Hematopoietic multipotent progenitor cell treated with erythropoietin and hydrocortisone succinate and interleukin-3 and kit ligand, for 17 days (in vitro differentiated cells): Measurements from ENCODE around the gene SRPK1.
A peak's percentile ranks its signal among the peaks of the same experiment; 100 is the strongest.
"Not testable (repeated sequence)": the region's sequence is repeated elsewhere in the genome, so short reads cannot be mapped to it uniquely, and the experiment has no call there.

Experiments used
- DNase-seq: peaks from one replicate; pipeline ENCODE4 v3.0.0-alpha.2; 2015; ENCODE audit warnings: low spot score

The SRPK1 gene

GRCh38 chr6:35931120-35931561 is 10.2 kb upstream of the SRPK1 start:
- no peak for DNase-seq

DNA sequence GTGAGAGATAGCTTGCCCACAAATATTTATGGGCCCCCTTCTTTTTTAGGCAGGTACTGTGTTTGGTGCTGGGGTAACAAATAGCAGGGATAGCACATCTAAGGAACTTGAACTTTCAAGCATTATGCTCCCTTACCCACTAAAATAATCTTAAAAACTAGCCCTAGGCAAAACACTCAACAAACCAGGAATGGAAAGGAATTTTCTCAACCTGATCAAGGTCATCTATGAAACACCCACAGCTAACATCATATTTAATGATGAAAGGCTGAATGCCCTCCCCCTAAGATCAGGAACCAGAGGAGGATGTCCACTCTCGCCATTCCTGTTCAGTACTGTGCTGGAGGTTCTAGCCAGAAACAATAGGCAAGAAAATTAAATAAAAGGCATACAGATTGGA is 8.7 kb upstream of the SRPK1 start:
- no peak for DNase-seq

GRCh38 chr6:35926509-35927215 is 5.8 kb upstream of the SRPK1 start:
- DNase-seq: no peak

DNA sequence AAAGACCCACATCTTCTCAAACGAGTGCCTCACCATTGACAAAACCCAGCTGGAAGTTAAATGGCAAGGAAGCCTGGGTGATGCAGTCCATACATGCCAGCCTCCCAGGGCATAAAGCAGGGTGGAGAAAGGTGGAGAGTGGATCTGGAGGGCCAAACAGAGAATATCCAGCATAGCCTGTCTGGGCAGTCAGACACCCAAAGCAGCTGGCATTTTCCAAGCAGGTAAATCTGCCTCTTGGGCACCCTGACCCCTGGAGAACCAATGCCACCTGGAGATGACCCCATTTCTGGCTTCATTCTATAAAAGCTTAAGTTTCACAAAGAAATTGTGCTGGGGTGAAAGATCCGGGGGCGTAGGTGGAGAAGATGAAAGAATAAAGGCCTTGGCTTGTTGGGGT is 5.1 kb upstream of the SRPK1 start:
- DNase-seq: no peak

- DNase-seq: no peak
Measured at GRCh38 chr6:35924146-35924545, 3.2 kb upstream of the SRPK1 start.

- DNase-seq: no peak
Measured at GRCh38 chr6:35922139-35922554, 1.2 kb upstream of the SRPK1 start.

DNA sequence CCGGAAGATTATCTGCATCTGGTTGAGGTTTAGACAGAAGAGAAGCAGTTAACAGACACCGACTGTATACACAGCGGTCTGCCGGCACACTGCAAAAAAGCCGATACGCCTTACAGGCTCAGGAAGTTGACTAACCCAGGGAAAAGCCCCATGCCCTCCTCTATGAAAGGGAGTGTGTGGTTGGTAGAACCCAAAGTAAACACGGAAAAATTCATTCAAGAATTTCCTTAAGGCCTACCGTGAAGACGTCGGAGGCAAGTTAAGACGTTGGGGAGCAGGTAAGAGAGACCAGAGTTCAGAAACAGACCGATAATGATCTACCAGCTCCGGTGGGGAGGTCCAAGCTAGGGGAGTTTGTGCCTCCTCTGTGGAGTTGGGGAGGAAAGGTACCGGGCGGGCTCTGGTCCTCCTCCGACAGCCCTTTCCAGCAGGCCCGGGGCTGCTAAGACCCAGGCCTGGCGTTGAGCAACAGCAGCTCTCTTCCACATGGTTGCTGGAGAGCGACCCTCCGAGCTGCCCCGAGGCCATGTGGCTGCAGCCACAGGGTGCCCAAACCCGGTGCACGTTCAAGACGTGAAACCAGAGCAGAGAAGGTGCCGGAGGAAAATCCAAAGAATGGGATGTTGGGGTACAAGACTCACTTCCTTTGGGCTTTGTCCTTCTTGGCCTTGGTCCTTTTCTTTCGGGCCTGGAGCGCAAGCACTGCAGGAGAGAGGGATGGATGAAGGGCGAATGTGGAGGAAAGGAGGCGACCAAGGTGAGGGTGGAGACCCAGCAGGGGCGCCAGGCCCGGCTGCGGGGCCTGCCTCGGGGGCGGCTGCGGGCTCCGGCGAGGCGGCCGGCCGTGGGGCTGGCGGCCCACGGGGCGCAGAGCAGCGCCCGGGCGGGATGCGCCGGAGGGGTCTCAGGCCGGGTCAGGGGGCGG is 809 bp downstream of the SRPK1 start:
- peak; percentile 40 for DNase-seq

DNA sequence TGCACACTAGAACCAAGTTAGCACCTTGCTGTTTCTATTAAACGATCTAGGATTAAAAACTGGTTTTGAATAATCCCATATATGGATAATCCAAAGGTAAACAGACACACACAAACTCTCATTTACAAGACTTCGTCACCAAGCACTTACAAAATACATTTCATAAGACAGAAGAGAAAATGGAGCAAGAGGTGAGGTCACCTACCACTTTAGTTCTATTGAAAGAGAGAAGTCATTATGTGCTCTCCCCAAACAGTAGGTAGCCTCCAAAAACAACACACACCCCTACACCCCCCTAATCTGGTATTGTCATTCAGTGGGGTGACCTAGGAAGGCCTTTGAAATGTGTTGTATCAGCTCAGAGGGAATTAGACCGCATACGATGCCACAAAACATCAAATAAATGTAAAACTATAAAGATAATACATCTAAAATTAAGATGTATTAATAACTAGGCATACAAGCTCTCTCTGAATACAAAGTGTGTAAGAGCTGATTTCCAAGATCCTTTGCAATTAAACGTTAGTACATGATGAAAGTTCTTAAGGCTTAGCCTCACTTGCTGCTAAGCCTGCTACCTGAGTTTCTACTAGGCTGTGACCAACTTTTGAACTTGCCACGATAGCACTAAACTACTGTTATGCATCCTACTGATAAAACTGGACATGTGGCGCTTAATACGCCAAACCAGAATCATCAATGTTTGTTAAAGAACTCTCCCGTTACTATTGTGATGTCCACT is 1.6 kb downstream of the SRPK1 start:
- no peak for DNase-seq

- DNase-seq: not testable (repeated sequence)
Measured at GRCh38 chr6:35916893-35917292, 4.0 kb downstream of the SRPK1 start.

GRCh38 chr6:35916056-35916455 is 4.8 kb downstream of the SRPK1 start:
- DNase-seq: no peak

DNA sequence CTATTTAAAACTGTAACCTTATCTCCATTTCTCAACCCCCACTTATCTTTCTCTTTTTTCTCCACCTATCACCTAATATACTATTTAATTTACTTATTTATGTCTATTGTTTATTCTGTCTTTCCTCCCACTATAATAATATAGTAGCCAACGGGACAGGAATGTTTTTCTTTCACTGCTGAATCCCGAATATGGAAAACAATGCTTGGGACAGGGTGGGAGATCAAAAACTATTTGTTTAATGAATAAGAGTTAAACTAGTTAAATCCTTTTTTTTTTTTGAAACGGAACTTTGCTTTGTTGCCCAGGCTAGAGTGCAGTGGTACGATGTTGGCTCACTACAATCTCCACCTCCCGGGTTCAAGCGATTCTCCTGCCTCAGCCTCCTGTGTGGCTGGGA is 6.4 kb downstream of the SRPK1 start:
- no peak for DNase-seq

DNA sequence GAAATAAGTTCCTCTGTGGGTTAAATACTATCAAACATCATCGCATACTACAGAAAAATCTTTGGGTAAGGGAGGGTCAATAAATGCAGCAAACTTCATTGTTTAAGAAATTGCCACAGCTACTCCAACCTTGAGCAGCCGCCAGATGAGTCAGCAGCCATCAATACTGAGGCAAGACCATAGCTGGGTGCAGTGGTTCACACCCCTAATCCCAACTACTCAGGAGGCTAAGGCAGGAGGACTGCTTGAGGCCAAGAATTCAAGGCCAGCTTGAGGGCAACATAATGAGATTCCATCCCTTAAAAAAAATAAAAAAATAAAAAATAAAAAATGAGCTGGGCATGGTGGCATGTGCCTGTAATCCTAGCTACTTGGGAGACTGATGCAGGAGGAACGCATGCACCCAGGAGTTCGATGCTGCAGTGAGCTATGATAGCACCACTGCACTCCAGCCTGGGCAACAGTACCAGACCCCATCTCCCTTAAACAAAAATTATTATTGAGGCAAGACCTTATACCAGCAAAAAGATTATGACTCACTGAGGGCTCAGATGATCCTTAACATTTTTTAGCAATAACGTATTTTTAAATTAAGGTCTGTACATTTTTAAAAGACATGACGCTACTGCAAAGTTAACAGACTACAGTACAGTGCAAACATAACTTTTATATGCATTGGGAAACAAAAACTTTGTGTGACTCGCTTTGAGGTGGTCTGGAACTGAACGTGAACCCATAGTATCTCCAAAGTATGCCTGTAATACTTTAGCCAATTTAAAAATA is 8.8 kb downstream of the SRPK1 start:
- DNase-seq: no peak

DNA sequence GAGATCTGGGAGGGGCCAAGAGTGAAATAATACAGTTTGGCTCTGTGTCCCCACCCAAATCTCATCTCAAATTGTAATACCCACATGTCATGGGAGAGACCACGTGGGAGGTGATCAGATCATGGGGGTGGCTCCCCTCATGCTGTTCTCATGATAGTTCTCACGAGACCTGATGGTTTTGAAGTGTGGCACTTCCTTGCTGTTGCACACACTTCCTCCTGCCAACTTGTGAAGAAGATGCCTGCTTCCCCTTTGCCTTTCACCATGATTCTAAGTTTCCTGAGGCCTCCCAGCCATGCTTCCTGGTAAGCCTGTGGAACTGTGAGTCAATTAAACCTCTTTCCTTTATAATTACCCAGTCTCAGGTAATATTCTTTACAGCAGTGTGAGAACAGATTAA is 11.3 kb downstream of the SRPK1 start:
- not testable (repeated sequence) for DNase-seq

DNA sequence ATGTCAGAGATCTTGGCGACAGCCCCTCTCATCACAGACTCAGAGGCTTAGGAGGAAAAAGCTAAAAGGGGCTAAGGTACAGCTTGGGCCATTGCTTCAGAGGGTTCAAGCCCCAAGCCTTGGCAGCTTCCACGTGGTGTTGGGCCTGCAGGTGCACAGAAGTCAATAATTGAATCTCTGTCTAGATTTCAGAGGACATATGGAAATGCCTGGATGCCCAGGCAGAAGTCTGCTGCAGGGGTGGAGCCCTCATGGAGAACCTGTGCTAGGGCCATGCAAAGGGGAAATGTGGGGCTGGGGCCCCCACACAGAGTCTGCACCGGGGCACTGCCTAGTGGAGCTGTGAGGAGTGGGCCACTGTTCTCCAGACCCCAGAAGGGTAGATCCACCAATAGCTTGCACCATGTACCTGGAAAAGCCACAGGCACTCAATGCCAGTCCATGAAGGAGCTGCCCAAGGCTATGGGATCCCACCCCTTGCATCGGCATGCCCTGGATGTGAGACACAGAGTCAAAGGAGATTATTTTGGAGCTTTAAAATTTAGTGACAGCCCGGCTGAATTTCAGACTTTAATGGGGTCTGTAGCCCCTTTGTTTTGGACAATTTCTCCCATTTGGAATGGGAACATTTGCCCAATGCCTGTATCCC is 12.0 kb downstream of the SRPK1 start:
- not testable (repeated sequence) for DNase-seq

DNA sequence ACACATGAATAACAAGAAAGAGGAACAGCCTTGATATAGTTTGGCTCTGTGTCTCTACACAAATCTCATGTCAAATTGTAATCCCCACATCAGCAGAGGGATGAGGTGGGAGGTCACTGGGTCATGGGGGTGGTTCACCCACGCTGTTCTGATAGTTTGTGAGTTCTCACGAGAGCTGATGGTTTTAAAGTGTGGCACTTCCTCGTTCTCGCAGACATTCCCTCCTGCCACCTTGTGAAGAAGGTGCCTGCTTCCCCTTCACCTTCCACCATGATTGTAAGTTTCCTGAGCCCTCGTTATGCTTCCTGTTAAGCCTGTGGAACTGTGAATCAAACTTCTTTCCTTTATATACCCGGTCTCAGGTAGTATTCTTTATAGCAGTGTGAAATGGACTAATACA is 13.1 kb downstream of the SRPK1 start:
- DNase-seq: no peak

GRCh38 chr6:35906499-35906846 is 14.4 kb downstream of the SRPK1 start:
- DNase-seq: no peak

GRCh38 chr6:35905841-35906498 is 14.9 kb downstream of the SRPK1 start:
- no peak for DNase-seq

DNA sequence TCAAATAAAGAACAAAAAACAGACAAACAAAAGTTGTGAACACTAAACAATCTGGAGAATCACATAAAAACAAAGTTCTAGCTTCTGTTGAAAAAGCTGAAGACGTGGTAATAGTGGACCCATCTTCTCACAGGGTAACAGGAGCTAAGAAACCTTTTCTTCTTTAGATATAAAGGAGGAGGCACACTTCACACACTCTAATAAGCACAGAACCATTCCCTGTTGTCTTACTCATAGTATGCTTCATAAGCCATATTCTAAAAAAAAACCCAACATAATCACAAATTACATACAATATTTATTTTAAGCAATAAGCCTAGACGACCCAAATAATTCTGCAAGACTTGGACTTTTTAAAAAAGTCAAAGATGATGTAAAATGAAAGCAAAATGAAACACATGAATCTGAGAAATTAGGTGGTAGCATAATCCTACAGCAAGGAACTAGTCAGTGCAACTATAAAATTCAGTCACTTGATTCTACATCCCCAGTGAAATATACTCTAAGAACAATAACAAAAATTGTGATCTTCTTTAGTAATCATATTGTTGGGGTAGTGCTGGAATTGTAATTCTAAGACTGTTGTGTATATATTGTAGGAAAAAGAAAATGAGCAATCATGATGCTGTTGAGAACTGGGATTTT is 15.6 kb downstream of the SRPK1 start:
- DNase-seq: no peak

DNA sequence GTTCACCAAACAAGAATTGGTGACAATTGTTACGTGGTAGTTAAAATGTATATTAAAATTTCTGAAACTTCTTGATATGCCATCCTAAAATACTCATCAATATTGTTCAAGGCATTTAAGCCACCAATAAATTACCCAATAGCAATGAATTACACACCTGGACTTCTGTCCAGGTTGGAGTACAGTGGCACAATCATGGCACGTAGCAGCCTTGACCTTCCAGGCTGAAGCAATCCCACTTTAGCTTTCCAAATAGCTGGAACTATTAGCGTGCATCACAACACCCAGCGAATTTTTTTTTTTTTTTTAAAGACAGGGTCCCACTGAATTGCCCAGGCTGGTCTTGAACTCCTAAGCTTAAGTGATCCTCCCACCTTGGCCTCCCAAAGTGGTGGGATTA is 17.2 kb downstream of the SRPK1 start:
- no peak for DNase-seq

DNA sequence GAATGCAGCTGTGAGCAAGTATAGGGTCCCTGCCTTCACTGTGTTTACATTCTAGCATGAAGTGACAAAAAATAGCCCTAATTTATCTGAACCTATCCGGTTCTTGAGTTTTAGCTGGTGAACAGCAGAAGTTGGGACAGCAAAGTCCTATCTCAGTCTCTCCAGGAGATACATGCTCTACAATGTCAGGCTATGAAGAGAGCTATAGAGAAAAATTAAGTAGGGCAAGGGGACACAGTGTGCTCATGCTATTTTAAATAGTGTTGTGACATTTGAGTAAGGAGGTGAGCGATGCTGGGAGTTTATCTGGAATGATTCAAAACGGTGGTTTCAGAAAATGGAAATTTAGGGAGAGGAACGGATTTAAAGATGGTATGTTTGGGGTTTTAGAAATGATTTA is 20.4 kb downstream of the SRPK1 start:
- DNase-seq: no peak
